Measurements from ENCODE around the gene TEKT5.

- TF ChIP-seq CTCF (conservative IDR thresholded peaks at IDR 0.05; ENCODE audit: low read length) = no peak
- no peak for TF ChIP-seq EZH2phosphoT487 (IDR thresholded peaks at IDR 0.05; ENCODE audit: borderline replicate concordance)
Observed at GRCh38 chr16:10605636-10606035, 89.1 kb downstream of the TEKT5 start.
